Measurements from ENCODE around the gene TUBA3D. TPM values are rescaled to one million over a fixed set of nuclear protein-coding genes. Genes with fewer than 3 reads are reported as not detected.
A peak's percentile ranks its signal among the peaks of the same experiment; 100 is the strongest.
"Not testable (repeated sequence)": the region's sequence is repeated elsewhere in the genome, so short reads cannot be mapped to it uniquely, and the experiment has no call there.

Gene TUBA3D
- total and polyA plus RNA-seq, 2 donors (not counting 1 experiment from before 2014, with no cell fraction given) = not detected

DNA sequence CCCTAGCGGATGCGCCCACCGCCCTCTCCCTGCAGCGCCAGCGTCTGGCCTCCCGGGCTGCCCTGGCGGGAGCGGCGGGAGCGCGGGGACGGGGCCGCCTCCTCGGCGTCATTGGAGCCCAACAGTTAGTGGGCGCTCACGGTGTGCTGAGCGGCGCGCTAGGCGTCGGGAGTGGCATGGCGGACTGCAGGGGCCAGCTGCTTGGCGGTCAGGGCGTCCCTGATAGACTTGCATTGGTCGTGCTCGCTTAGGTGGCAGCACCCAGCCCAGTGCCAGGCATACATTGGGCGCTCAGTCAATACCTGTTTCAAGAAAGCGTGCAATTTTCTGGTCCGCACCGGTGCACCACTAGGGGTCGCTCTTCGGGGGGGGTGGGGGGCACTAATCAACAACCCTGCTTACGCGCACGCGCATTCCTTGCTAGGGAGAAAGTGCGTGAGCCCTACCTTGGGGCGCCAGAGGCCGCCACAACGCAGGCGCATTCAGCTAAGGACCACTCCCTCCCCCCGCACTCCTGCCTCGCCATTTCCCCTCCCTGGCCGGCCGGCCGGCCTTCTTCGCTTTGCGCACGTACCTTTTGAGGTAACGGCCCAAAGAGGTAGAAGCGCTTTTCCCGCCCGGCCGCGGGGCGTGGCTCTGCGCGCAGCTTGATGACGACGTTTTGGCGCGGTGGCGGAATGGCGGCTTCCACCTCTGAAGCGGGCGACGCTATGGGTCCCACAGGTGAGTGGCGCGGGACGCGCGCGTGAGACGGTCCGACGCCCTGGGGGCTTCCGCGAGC, 16.7 kb downstream of the TUBA3D start:
- Histone ChIP-seq H3K79me2 (ENCODE audit: control insufficient read depth, insufficient read depth, low read length) (peaks cover 60% of the 10 kb centered on the region), H3K4me3 (replicated peaks in 1 of 4; ENCODE audit: control extremely low read depth in 1 of 4, insufficient read depth in 1 of 4, low read depth in 3 of 4, low read length in 4 of 4) (peak overlapping the region; percentile 79 to 94 (median 89)), H2AFZ (ENCODE audit: low read length) (peak overlapping the region; percentile 83), H3K9me3 (ENCODE audit: control insufficient read depth, insufficient read depth, low read depth, low read length) (no peaks in the 10 kb centered on the region), H3K27me3 (ENCODE audit: control insufficient read depth, insufficient read depth, low read length) (no peaks in the 10 kb centered on the region), H3K36me3 (ENCODE audit: control insufficient read depth, insufficient read depth, low read length) (peaks cover 2% of the 10 kb centered on the region), H4K20me1 (ENCODE audit: control insufficient read depth, extremely low read depth, insufficient read depth, low read length) (no peaks in the 10 kb centered on the region), H3K4me2 (ENCODE audit: extremely low read depth, insufficient read depth, low read length) (peak overlapping the region; percentile 59), H3K9ac (ENCODE audit: insufficient read depth, low read length) (peak overlapping the region; percentile 85), H3K27ac (ENCODE audit: insufficient read depth, low read length) (peak overlapping the region; percentile 71), H3K4me1 (ENCODE audit: control insufficient read depth, extremely low read depth, insufficient read depth, low read length) (no peaks in the 10 kb centered on the region)
- DNase-seq (ENCODE audit: low read depth in 2 of 2) = peak; percentile 87 to 91
- TF ChIP-seq, protein P1, sequence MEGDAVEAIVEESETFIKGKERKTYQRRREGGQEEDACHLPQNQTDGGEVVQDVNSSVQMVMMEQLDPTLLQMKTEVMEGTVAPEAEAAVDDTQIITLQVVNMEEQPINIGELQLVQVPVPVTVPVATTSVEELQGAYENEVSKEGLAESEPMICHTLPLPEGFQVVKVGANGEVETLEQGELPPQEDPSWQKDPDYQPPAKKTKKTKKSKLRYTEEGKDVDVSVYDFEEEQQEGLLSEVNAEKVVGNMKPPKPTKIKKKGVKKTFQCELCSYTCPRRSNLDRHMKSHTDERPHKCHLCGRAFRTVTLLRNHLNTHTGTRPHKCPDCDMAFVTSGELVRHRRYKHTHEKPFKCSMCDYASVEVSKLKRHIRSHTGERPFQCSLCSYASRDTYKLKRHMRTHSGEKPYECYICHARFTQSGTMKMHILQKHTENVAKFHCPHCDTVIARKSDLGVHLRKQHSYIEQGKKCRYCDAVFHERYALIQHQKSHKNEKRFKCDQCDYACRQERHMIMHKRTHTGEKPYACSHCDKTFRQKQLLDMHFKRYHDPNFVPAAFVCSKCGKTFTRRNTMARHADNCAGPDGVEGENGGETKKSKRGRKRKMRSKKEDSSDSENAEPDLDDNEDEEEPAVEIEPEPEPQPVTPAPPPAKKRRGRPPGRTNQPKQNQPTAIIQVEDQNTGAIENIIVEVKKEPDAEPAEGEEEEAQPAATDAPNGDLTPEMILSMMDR (conservative IDR thresholded peaks at IDR 0.05 in 1 of 2, IDR thresholded peaks at IDR 0.05 in 1 of 2; ENCODE audit: low read depth in 1 of 2, low read length in 2 of 2) = peak; percentile 68 to 76
- TF ChIP-seq EZH2 (IDR thresholded peaks at IDR 0.05; ENCODE audit: low read length, missing control alignments) = no peak

GRCh38 chr2:131493199-131493968, 17.5 kb downstream of the TUBA3D start:
- Histone ChIP-seq H3K4me3 (replicated peaks in 1 of 4; ENCODE audit: control extremely low read depth in 1 of 4, insufficient read depth in 1 of 4, low read depth in 3 of 4, low read length in 4 of 4) (peak overlapping the region; percentile 79 to 94 (median 89)), H3K9ac (ENCODE audit: insufficient read depth, low read length) (peak overlapping the region; percentile 85), H4K20me1 (ENCODE audit: control insufficient read depth, extremely low read depth, insufficient read depth, low read length) (no peaks in the 10 kb centered on the region), H3K36me3 (ENCODE audit: control insufficient read depth, insufficient read depth, low read length) (peaks cover 2% of the 10 kb centered on the region), H3K79me2 (ENCODE audit: control insufficient read depth, insufficient read depth, low read length) (peaks cover 62% of the 10 kb centered on the region), H3K27me3 (ENCODE audit: control insufficient read depth, insufficient read depth, low read length) (no peaks in the 10 kb centered on the region), H3K4me2 (ENCODE audit: extremely low read depth, insufficient read depth, low read length) (peak overlapping the region; percentile 73), H2AFZ (ENCODE audit: low read length) (peak overlapping the region; percentile 83), H3K9me3 (ENCODE audit: control insufficient read depth, insufficient read depth, low read depth, low read length) (no peaks in the 10 kb centered on the region), H3K4me1 (ENCODE audit: control insufficient read depth, extremely low read depth, insufficient read depth, low read length) (no peaks in the 10 kb centered on the region), H3K27ac (ENCODE audit: insufficient read depth, low read length) (peak overlapping the region; percentile 71)
- DNase-seq (ENCODE audit: low read depth in 2 of 2) = peak in 1 of 2 donors; percentile 5
- TF ChIP-seq EZH2 (IDR thresholded peaks at IDR 0.05; ENCODE audit: low read length, missing control alignments) = no peak
- TF ChIP-seq, protein P1 (conservative IDR thresholded peaks at IDR 0.05 in 1 of 2, IDR thresholded peaks at IDR 0.05 in 1 of 2; ENCODE audit: low read depth in 1 of 2, low read length in 2 of 2) = no peak

- not testable (repeated sequence) for H3K4me1 ChIP-seq (ENCODE audit: control insufficient read depth, extremely low read depth, insufficient read depth, low read length); H4K20me1 ChIP-seq (ENCODE audit: control insufficient read depth, extremely low read depth, insufficient read depth, low read length); DNase-seq (ENCODE audit: low read depth in 2 of 2); H3K4me2 ChIP-seq (ENCODE audit: extremely low read depth, insufficient read depth, low read length); H3K27me3 ChIP-seq (ENCODE audit: control insufficient read depth, insufficient read depth, low read length); H3K4me3 ChIP-seq (replicated peaks in 1 of 4; ENCODE audit: control extremely low read depth in 1 of 4, insufficient read depth in 1 of 4, low read depth in 3 of 4, low read length in 4 of 4); H3K9me3 ChIP-seq (ENCODE audit: control insufficient read depth, insufficient read depth, low read depth, low read length); H3K9ac ChIP-seq (ENCODE audit: insufficient read depth, low read length); H2AFZ ChIP-seq (ENCODE audit: low read length); H3K27ac ChIP-seq (ENCODE audit: insufficient read depth, low read length); H3K36me3 ChIP-seq (ENCODE audit: control insufficient read depth, insufficient read depth, low read length)
- peaks cover 57% of the 10 kb centered on the region for H3K79me2 ChIP-seq (ENCODE audit: control insufficient read depth, insufficient read depth, low read length)
These were observed 19.6 kb downstream of the TUBA3D start for GRCh38 chr2:131495506-131495905.

DNA sequence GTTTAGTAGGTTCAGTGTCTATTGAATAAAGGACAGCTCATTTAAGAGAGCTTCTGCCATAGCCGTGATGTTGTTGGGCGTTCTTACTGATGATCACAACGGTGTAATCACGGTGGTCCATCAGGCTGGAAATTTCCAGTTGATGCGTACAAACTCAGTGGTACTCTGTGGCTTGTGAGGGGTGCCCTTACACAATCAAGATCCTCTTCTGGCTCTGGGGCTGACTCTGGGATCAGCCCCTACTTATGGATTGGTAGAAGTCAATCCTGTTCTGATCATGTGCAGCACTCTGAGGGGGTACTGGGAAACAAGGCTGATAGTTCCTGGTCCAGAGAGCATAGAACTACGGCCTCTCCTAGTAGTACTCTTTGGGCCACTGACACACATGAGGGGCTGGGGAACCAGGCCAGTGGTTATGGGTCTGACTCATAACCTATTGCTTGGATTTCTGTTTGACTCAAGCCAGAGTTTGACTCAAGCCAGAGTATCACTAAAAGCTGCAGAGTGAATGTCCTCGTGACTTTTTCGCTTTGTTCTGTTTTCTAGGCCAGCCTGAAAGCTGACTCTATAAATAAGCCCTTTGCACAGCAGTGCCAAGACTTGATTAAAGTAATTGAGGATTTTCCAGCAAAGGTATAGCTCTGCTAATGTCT, 22.5 kb downstream of the TUBA3D start:
- not testable (repeated sequence) for H3K27ac ChIP-seq (ENCODE audit: insufficient read depth, low read length); H3K9ac ChIP-seq (ENCODE audit: insufficient read depth, low read length)

DNA sequence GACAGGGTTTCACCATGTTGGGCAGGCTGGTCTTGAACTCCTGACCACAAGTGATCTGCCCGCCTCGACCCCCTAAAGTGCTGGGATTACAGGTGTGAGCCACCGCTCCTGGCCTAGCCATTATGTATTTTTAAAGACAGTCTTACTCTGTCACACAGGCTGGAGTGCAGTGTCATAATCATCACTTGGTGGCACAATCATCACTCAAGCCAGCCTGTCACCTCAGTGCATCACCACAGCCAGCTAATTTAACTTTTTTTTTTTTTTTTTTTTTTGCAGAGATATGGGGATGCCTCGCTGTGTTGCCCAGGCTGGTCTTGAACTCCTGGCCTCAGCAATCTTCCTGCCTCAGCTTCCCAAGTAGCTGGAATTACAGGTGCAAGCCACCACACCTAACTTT, 27.7 kb downstream of the TUBA3D start:
- H3K27ac ChIP-seq (ENCODE audit: insufficient read depth, low read length); DNase-seq (ENCODE audit: low read depth in 2 of 2); H3K4me2 ChIP-seq (ENCODE audit: extremely low read depth, insufficient read depth, low read length); H3K27me3 ChIP-seq (ENCODE audit: control insufficient read depth, insufficient read depth, low read length); H3K4me3 ChIP-seq (replicated peaks in 1 of 4; ENCODE audit: control extremely low read depth in 1 of 4, insufficient read depth in 1 of 4, low read depth in 3 of 4, low read length in 4 of 4); H3K79me2 ChIP-seq (ENCODE audit: control insufficient read depth, insufficient read depth, low read length); H3K4me1 ChIP-seq (ENCODE audit: control insufficient read depth, extremely low read depth, insufficient read depth, low read length); H3K9me3 ChIP-seq (ENCODE audit: control insufficient read depth, insufficient read depth, low read depth, low read length); H2AFZ ChIP-seq (ENCODE audit: low read length); H3K9ac ChIP-seq (ENCODE audit: insufficient read depth, low read length); H3K36me3 ChIP-seq (ENCODE audit: control insufficient read depth, insufficient read depth, low read length); H4K20me1 ChIP-seq (ENCODE audit: control insufficient read depth, extremely low read depth, insufficient read depth, low read length): not testable (repeated sequence)

More for the DNA sequence above, 22.5 kb downstream of the TUBA3D start:
- not testable (repeated sequence) for H3K9me3 ChIP-seq (ENCODE audit: control insufficient read depth, insufficient read depth, low read depth, low read length); H3K4me2 ChIP-seq (ENCODE audit: extremely low read depth, insufficient read depth, low read length); H3K4me1 ChIP-seq (ENCODE audit: control insufficient read depth, extremely low read depth, insufficient read depth, low read length); H3K27me3 ChIP-seq (ENCODE audit: control insufficient read depth, insufficient read depth, low read length); H2AFZ ChIP-seq (ENCODE audit: low read length); H3K36me3 ChIP-seq (ENCODE audit: control insufficient read depth, insufficient read depth, low read length); H4K20me1 ChIP-seq (ENCODE audit: control insufficient read depth, extremely low read depth, insufficient read depth, low read length); H3K4me3 ChIP-seq (replicated peaks in 1 of 4; ENCODE audit: control extremely low read depth in 1 of 4, insufficient read depth in 1 of 4, low read depth in 3 of 4, low read length in 4 of 4)
- peak; percentile 77 to 84 for DNase-seq (ENCODE audit: low read depth in 2 of 2)
- peaks cover 44% of the 10 kb centered on the region for H3K79me2 ChIP-seq (ENCODE audit: control insufficient read depth, insufficient read depth, low read length)

All from fibroblast of lung (primary cell).